Choroid plexus epithelial cell (primary cell): ENCODE data around the gene EFCC1.

Experiments used
- DNase-seq: peaks from one replicate; pipeline ENCODE4 v3.0.0-alpha.2; 2010; ENCODE audit warnings: low read depth
- H3K4me3 ChIP-seq: 2 replicates; pipeline ENCODE4 v1.5.1; 2011; ENCODE audit warnings: low read depth, mild to moderate bottlenecking, control low read depth, low read length, moderate library complexity
- CTCF ChIP-seq: conservative IDR thresholded peaks from 2 replicates; pipeline ENCODE4 v1.5.1; 2011; ENCODE audit warnings: low read depth, mild to moderate bottlenecking, control low read depth, inconsistent platforms, low read length, moderate library complexity

Gene EFCC1

GRCh38 chr3:129005526-129006303 is 4.6 kb downstream of the EFCC1 start:
- no peak for TF ChIP-seq CTCF
- peak; percentile 66 for DNase-seq
- H3K4me3 ChIP-seq: no peak overlapping the region

- H3K4me3 ChIP-seq: no peak overlapping the region
- no peak for TF ChIP-seq CTCF
- no peak for DNase-seq
Measured at GRCh38 chr3:129006864-129007263, 5.8 kb downstream of the EFCC1 start.

- DNase-seq: no peak
- TF ChIP-seq CTCF: no peak
- no peak overlapping the region for H3K4me3 ChIP-seq
Measured at GRCh38 chr3:129007792-129008191, 6.7 kb downstream of the EFCC1 start.

GRCh38 chr3:129009266-129009665 is 8.2 kb downstream of the EFCC1 start:
- no peak for DNase-seq
- H3K4me3 ChIP-seq: no peak overlapping the region
- TF ChIP-seq CTCF: no peak

GRCh38 chr3:129010310-129010956 is 9.3 kb downstream of the EFCC1 start:
- TF ChIP-seq CTCF: no peak
- H3K4me3 ChIP-seq: no peak overlapping the region

GRCh38 chr3:129013491-129013891 is 12.4 kb downstream of the EFCC1 start:
- no peak overlapping the region for H3K4me3 ChIP-seq
- TF ChIP-seq CTCF: no peak
- DNase-seq: no peak

More at GRCh38 chr3:129010310-129010956, 9.3 kb downstream of the EFCC1 start:
- no peak for DNase-seq
